Measurements from ENCODE around the gene HNF1A.

Gene HNF1A

GRCh38 chr12:120989687-120990086 is 11.3 kb downstream of the HNF1A start:
- TF ChIP-seq, protein P1, sequence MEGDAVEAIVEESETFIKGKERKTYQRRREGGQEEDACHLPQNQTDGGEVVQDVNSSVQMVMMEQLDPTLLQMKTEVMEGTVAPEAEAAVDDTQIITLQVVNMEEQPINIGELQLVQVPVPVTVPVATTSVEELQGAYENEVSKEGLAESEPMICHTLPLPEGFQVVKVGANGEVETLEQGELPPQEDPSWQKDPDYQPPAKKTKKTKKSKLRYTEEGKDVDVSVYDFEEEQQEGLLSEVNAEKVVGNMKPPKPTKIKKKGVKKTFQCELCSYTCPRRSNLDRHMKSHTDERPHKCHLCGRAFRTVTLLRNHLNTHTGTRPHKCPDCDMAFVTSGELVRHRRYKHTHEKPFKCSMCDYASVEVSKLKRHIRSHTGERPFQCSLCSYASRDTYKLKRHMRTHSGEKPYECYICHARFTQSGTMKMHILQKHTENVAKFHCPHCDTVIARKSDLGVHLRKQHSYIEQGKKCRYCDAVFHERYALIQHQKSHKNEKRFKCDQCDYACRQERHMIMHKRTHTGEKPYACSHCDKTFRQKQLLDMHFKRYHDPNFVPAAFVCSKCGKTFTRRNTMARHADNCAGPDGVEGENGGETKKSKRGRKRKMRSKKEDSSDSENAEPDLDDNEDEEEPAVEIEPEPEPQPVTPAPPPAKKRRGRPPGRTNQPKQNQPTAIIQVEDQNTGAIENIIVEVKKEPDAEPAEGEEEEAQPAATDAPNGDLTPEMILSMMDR (IDR thresholded peaks at IDR 0.05; ENCODE audit: insufficient read depth, low read depth, low read length, missing control alignments): no peak
- DNase-seq (ENCODE audit: low read depth): no peak
- no peak overlapping the region for H3K4me3 ChIP-seq (ENCODE audit: low read length)

DNA sequence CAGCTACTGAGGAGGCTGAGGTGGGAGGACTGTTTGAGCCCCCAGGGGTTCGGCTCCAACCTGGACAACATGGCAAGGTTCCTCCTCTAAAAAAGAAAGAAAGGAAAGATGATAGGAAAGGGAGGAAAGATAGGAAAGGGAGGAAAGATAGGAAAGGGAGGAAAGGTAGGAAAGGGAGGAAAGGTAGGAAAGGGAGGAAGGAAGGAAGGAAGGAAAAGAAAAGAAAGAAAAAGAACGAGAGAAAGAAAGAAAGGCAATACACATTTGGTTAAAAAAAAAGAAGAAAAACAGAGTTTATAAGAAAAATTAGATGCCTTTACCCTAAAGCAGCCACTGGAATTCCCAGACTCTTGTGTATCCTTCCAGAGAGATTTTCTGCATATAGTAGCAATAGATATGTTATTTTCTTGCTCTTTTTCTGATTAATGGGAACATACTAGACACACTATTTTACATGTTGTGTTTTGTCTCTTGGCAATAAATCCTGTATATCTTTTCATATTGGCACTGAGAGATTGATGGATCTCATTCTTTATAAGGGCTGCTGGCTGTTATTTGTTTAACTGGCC is 12.2 kb downstream of the HNF1A start:
- H3K4me3 ChIP-seq (ENCODE audit: low read length): no peak overlapping the region
- DNase-seq (ENCODE audit: low read depth): no peak
- TF ChIP-seq, protein P1 (IDR thresholded peaks at IDR 0.05; ENCODE audit: insufficient read depth, low read depth, low read length, missing control alignments): no peak

GRCh38 chr12:120991965-120992364 is 13.6 kb downstream of the HNF1A start:
- H3K4me3 ChIP-seq (ENCODE audit: low read length): no peak overlapping the region
- DNase-seq (ENCODE audit: low read depth): no peak
- TF ChIP-seq, protein P1 (IDR thresholded peaks at IDR 0.05; ENCODE audit: insufficient read depth, low read depth, low read length, missing control alignments): no peak

GRCh38 chr12:120992989-120993388 is 14.6 kb downstream of the HNF1A start:
- DNase-seq (ENCODE audit: low read depth): no peak
- H3K4me3 ChIP-seq (ENCODE audit: low read length): no peak overlapping the region
- TF ChIP-seq, protein P1 (IDR thresholded peaks at IDR 0.05; ENCODE audit: insufficient read depth, low read depth, low read length, missing control alignments): no peak

- no peak overlapping the region for H3K4me3 ChIP-seq (ENCODE audit: low read length)
- TF ChIP-seq, protein P1 (IDR thresholded peaks at IDR 0.05; ENCODE audit: insufficient read depth, low read depth, low read length, missing control alignments): no peak
- no peak for DNase-seq (ENCODE audit: low read depth)
Observed at GRCh38 chr12:120993496-120993895, 15.2 kb downstream of the HNF1A start.

DNA sequence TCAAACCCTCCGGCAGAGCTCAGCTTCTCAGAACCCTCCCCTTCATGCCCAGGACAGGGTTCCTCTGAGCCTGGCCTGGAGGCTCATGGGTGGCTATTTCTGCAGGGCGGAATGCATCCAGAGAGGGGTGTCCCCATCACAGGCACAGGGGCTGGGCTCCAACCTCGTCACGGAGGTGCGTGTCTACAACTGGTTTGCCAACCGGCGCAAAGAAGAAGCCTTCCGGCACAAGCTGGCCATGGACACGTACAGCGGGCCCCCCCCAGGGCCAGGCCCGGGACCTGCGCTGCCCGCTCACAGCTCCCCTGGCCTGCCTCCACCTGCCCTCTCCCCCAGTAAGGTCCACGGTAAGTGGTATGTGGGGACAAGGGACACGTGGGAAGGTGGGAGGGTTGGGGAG is 15.7 kb downstream of the HNF1A start:
- DNase-seq (ENCODE audit: low read depth): no peak
- H3K4me3 ChIP-seq (ENCODE audit: low read length): no peak overlapping the region

More for the DNA sequence above, 15.7 kb downstream of the HNF1A start:
- TF ChIP-seq, protein P1 (IDR thresholded peaks at IDR 0.05; ENCODE audit: insufficient read depth, low read depth, low read length, missing control alignments): no peak

Data from epithelial cell of esophagus (primary cell).